Measurements from ENCODE around the gene SORT1. TPM values are rescaled to one million over a fixed set of nuclear protein-coding genes. Genes with fewer than 3 reads are reported as not detected.

SORT1 gene
- total RNA-seq, 1 donor = 38.4 TPM

GRCh38 chr1:109277434-109278204 lies 120.1 kb downstream of the SORT1 start:
- TF ChIP-seq CTCF (IDR thresholded peaks at IDR 0.05; ENCODE audit: insufficient read depth, low read depth, low read length) = peak; percentile 93
- no peak overlapping the region for H3K4me3 ChIP-seq (ENCODE audit: low read depth, low read length)
- DNase-seq (ENCODE audit: low read depth) = peak; percentile 68

- TF ChIP-seq CTCF (IDR thresholded peaks at IDR 0.05; ENCODE audit: insufficient read depth, low read depth, low read length) = no peak
- no peak for DNase-seq (ENCODE audit: low read depth)
- no peak overlapping the region for H3K4me3 ChIP-seq (ENCODE audit: low read depth, low read length)
Observed at GRCh38 chr1:109275706-109276345, 121.9 kb downstream of the SORT1 start.

GRCh38 chr1:109274533-109275476 lies 122.9 kb downstream of the SORT1 start:
- TF ChIP-seq CTCF (IDR thresholded peaks at IDR 0.05; ENCODE audit: insufficient read depth, low read depth, low read length) = no peak
- H3K4me3 ChIP-seq (ENCODE audit: low read depth, low read length) = no peak overlapping the region
- DNase-seq (ENCODE audit: low read depth) = peak; percentile 80

GRCh38 chr1:109273570-109274288 lies 124.0 kb downstream of the SORT1 start:
- DNase-seq (ENCODE audit: low read depth) = no peak
- no peak for TF ChIP-seq CTCF (IDR thresholded peaks at IDR 0.05; ENCODE audit: insufficient read depth, low read depth, low read length)
- no peak overlapping the region for H3K4me3 ChIP-seq (ENCODE audit: low read depth, low read length)

GRCh38 chr1:109272831-109273547 lies 124.7 kb downstream of the SORT1 start:
- DNase-seq (ENCODE audit: low read depth) = no peak
- no peak for TF ChIP-seq CTCF (IDR thresholded peaks at IDR 0.05; ENCODE audit: insufficient read depth, low read depth, low read length)
- H3K4me3 ChIP-seq (ENCODE audit: low read depth, low read length) = no peak overlapping the region
